Measurements from ENCODE around the gene MAP7D3. TPM values are rescaled to one million over a fixed set of nuclear protein-coding genes. Genes with fewer than 3 reads are reported as not detected.
"Not testable (repeated sequence)": the region's sequence is repeated elsewhere in the genome, so short reads cannot be mapped to it uniquely, and the experiment has no call there.

Gene MAP7D3
- total RNA-seq, 1 donor from 2014 or later, result 84.7 TPM

DNA sequence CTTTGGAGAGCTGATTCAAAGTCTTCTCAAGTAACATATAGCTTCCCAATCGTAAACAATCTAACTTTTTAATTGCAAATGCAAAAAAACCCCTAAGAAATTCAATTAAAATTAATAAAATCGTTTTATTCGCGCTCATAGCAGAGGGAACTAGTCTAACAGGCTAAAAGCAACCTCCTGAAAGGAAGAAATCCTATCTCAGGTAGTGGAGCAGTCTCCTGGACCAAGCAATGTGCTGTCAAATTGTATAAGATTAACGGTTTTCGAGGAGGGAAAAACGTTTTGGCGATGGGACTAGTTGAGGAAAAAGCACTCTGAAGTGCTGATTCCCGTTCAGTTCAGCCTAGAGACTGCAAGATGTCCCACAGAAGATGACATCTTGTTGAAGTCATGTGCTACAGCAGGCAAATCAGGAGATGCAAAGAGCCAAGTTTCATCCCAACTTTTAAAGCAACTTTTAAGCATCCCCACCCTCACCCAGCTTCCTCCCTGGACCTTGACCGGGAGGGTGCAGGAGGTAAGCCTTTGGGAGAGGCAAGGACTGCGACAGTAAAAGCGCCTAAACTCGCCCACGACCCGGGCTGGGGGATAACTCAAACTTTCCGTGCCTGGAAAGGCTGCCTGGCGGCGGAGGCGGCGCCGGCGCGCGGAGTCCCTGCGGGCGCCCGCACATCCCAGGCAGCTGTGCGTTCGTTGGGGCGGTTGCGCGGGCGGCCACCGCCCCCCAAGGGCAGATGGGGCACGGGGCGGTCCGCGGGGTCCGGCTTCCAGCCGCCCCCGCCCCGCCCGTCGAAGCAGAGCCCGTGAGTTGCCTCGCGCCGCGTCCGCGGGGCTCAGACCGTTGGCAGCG lies 784 bp downstream of the MAP7D3 start:
- peak overlapping the region; percentile 71 for H3K27ac Mint-ChIP-seq (ENCODE audit: unreplicated experiment)

DNA sequence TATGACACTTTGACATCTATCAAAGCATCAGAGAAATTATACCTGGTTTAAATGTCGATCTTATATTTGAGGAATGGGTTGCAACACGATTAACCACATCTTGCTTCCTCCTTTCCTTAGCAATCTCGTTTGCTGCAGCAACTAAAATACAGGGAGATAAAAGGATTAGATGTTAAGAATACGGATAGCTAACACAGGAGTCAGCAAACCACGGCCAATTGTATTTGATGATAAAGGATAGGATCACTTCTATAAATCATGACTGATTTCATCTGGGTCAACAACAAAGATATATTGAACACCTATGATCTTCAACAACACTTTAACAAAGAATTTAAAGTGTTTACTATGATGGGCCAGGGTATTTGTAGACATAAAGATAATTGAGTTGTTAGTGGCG lies 5.0 kb downstream of the MAP7D3 start:
- H3K27me3 Mint-ChIP-seq (ENCODE audit: unreplicated experiment), result no peaks in the 10 kb centered on the region
- peaks cover 22% of the 10 kb centered on the region for H3K36me3 Mint-ChIP-seq (ENCODE audit: unreplicated experiment)
- no peak overlapping the region for H3K4me3 Mint-ChIP-seq (ENCODE audit: unreplicated experiment)
- H3K27ac Mint-ChIP-seq (ENCODE audit: unreplicated experiment), result no peak overlapping the region
- no peak for DNase-seq (ENCODE audit: extremely low spot score, unreplicated experiment)
- peaks cover 29% of the 10 kb centered on the region for H3K4me1 Mint-ChIP-seq (ENCODE audit: unreplicated experiment)
- no peaks in the 10 kb centered on the region for H3K9me3 Mint-ChIP-seq (ENCODE audit: unreplicated experiment)
- TF ChIP-seq, protein P1, sequence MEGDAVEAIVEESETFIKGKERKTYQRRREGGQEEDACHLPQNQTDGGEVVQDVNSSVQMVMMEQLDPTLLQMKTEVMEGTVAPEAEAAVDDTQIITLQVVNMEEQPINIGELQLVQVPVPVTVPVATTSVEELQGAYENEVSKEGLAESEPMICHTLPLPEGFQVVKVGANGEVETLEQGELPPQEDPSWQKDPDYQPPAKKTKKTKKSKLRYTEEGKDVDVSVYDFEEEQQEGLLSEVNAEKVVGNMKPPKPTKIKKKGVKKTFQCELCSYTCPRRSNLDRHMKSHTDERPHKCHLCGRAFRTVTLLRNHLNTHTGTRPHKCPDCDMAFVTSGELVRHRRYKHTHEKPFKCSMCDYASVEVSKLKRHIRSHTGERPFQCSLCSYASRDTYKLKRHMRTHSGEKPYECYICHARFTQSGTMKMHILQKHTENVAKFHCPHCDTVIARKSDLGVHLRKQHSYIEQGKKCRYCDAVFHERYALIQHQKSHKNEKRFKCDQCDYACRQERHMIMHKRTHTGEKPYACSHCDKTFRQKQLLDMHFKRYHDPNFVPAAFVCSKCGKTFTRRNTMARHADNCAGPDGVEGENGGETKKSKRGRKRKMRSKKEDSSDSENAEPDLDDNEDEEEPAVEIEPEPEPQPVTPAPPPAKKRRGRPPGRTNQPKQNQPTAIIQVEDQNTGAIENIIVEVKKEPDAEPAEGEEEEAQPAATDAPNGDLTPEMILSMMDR (IDR thresholded peaks at IDR 0.05), result no peak

More for the DNA sequence above, 784 bp downstream of the MAP7D3 start:
- Mint-ChIP-seq H3K4me3 (ENCODE audit: unreplicated experiment) (peak overlapping the region; percentile 77), H3K27me3 (ENCODE audit: unreplicated experiment) (no peaks in the 10 kb centered on the region), H3K9me3 (ENCODE audit: unreplicated experiment) (no peaks in the 10 kb centered on the region), H3K36me3 (ENCODE audit: unreplicated experiment) (no peaks in the 10 kb centered on the region), H3K4me1 (ENCODE audit: unreplicated experiment) (peaks cover 41% of the 10 kb centered on the region)
- TF ChIP-seq, protein P1 (IDR thresholded peaks at IDR 0.05), result no peak
- DNase-seq (ENCODE audit: extremely low spot score, unreplicated experiment), result no peak

DNA sequence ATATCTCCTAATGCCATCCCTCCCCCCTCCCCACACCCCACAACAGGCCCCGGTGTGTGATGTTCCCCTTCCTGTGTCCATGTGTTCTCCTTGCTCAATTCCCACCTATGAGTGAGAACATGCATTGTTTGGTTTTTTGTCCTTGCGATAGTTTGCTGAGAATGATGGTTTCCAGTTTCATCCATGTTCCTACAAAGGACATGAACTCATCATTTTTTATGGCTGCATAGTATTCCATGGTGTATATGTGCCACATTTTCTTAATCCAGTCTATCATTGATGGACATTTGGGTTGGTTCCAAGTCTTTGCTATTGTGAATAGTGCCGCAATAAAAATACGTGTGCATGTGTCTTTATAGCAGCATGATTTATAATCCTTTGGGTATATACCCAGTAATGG lies 13.4 kb downstream of the MAP7D3 start:
- H3K4me1 Mint-ChIP-seq (ENCODE audit: unreplicated experiment); H3K27ac Mint-ChIP-seq (ENCODE audit: unreplicated experiment); H3K4me3 Mint-ChIP-seq (ENCODE audit: unreplicated experiment); H3K9me3 Mint-ChIP-seq (ENCODE audit: unreplicated experiment); DNase-seq (ENCODE audit: extremely low spot score, unreplicated experiment); H3K27me3 Mint-ChIP-seq (ENCODE audit: unreplicated experiment): not testable (repeated sequence)
- peaks cover 49% of the 10 kb centered on the region for H3K36me3 Mint-ChIP-seq (ENCODE audit: unreplicated experiment)

DNA sequence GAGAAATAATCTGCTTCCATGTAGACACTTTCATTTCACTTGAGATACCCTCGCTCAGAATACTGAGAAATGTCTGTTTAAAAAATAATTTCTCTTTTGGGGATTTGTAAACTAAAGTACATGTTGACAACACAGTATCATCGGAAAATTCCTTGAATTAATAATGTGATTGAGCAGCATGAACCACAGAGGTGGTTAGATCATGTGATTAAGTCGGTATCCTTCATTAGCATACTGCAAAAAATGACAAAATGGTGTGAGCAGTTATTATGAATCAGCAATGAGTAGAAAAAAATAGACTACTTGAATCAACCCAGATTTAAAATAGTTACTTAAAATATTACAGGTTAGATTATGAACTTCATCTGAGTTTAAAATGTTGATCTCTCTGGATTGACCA lies 14.1 kb downstream of the MAP7D3 start:
- Mint-ChIP-seq H3K4me1 (ENCODE audit: unreplicated experiment) (no peaks in the 10 kb centered on the region), H3K9me3 (ENCODE audit: unreplicated experiment) (no peaks in the 10 kb centered on the region), H3K27ac (ENCODE audit: unreplicated experiment) (no peak overlapping the region), H3K4me3 (ENCODE audit: unreplicated experiment) (no peak overlapping the region), H3K27me3 (ENCODE audit: unreplicated experiment) (no peaks in the 10 kb centered on the region), H3K36me3 (ENCODE audit: unreplicated experiment) (peaks cover 44% of the 10 kb centered on the region)
- TF ChIP-seq, protein P1 (IDR thresholded peaks at IDR 0.05), result no peak
- DNase-seq (ENCODE audit: extremely low spot score, unreplicated experiment), result no peak

DNA sequence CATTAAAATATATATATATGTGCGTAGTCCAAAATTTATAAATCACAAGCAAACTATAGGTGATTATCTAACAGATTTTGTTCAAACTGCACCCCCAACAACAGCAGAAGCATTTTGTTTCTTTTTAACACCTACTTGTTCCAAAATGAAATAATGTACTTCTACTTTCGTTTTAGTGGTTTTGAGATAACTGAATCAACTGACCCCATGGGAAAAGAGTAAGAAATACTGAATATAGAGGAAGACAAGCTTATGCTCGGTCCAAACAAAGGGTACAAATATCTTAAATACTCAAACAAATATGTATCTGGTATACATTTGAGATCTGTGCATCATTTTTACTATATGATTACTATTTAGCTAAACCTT lies 22.4 kb downstream of the MAP7D3 start:
- H3K9me3 Mint-ChIP-seq (ENCODE audit: unreplicated experiment), result no peaks in the 10 kb centered on the region

More for the DNA sequence above, 22.4 kb downstream of the MAP7D3 start:
- Mint-ChIP-seq H3K36me3 (ENCODE audit: unreplicated experiment) (peaks cover 38% of the 10 kb centered on the region), H3K4me1 (ENCODE audit: unreplicated experiment) (peaks cover 1% of the 10 kb centered on the region), H3K27me3 (ENCODE audit: unreplicated experiment) (no peaks in the 10 kb centered on the region), H3K27ac (ENCODE audit: unreplicated experiment) (no peak overlapping the region), H3K4me3 (ENCODE audit: unreplicated experiment) (no peak overlapping the region)
- no peak for DNase-seq (ENCODE audit: extremely low spot score, unreplicated experiment)
- TF ChIP-seq, protein P1 (IDR thresholded peaks at IDR 0.05), result no peak

All from osteocyte (in vitro differentiated cells).